ENCODE data around the gene WDR70. TPM values are rescaled to one million over a fixed set of nuclear protein-coding genes. Genes with fewer than 3 reads are reported as not detected.

WDR70 gene
- total and polyA plus RNA-seq, 3 donors from 2014 or later = 25.3 to 27.6 (median 25.5) TPM

DNA sequence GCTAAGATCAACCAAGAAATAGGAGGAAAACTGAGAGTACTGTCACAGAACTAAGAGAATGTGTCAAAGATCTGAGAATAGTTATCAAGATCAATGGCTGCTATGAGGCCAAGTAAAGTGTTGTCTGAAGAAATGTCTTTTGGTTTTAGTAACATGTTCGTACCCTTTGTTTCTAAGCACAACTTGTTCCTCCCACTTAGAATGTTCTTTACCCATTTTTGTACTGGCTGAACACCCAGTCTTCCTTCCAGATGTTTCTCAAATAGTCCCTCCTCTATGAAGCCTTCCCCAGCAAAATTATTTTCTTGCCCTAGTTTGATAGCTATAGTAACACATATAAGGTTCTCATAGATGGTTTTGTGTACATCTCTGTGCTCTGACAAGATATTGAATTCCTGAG, 191.5 kb downstream of the WDR70 start:
- no peaks in the 10 kb centered on the region for H3K4me1 ChIP-seq
- H3K4me3 ChIP-seq = no peak overlapping the region
- TF ChIP-seq, protein P1, sequence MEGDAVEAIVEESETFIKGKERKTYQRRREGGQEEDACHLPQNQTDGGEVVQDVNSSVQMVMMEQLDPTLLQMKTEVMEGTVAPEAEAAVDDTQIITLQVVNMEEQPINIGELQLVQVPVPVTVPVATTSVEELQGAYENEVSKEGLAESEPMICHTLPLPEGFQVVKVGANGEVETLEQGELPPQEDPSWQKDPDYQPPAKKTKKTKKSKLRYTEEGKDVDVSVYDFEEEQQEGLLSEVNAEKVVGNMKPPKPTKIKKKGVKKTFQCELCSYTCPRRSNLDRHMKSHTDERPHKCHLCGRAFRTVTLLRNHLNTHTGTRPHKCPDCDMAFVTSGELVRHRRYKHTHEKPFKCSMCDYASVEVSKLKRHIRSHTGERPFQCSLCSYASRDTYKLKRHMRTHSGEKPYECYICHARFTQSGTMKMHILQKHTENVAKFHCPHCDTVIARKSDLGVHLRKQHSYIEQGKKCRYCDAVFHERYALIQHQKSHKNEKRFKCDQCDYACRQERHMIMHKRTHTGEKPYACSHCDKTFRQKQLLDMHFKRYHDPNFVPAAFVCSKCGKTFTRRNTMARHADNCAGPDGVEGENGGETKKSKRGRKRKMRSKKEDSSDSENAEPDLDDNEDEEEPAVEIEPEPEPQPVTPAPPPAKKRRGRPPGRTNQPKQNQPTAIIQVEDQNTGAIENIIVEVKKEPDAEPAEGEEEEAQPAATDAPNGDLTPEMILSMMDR (IDR thresholded peaks at IDR 0.05) = no peak
- no peak for TF ChIP-seq POLR2A (IDR thresholded peaks at IDR 0.05)
- H3K27me3 ChIP-seq = no peaks in the 10 kb centered on the region
- WGBS, 2 donors = 45 to 47% methylated on average over 1 of the region's 1 CpG
- no peaks in the 10 kb centered on the region for H3K36me3 ChIP-seq (ENCODE audit: low read depth, missing control alignments)
- H3K27ac ChIP-seq = no peak overlapping the region
- no peaks in the 10 kb centered on the region for H3K9me3 ChIP-seq
- DNase-seq = no peak
- intact Hi-C loops (cut with DNase I; ENCODE audit: low total_unique reads) = no loop called here

DNA sequence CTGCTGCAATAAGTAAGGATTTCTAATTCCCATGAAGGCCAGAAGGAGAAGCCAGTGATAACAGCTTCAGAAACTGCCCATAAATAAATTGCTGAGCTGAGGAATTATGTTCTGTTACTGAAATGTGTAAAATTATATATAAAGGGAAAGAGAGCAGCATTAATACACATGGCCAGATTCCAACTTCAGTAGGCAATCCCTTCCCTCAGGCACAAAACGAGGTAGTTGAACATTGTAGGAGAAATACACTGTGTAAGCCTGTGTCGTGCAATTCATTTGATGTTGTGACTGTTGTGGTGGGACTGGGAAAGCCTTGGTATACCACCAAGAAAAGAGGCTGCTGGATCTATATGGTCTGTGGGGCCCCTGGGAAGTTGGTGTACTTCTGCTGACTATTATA, 192.9 kb downstream of the WDR70 start:
- no peak overlapping the region for H3K27ac ChIP-seq
- 86 to 87% methylated on average over 2 of the region's 2 CpGs for whole genome bisulfite sequencing, 2 donors
- intact Hi-C loops (cut with DNase I; ENCODE audit: low total_unique reads) = no loop called here
- H3K4me3 ChIP-seq = no peak overlapping the region
- TF ChIP-seq, protein P1 (IDR thresholded peaks at IDR 0.05) = no peak
- no peak for TF ChIP-seq POLR2A (IDR thresholded peaks at IDR 0.05)
- no peak for DNase-seq
- H3K9me3 ChIP-seq = no peaks in the 10 kb centered on the region
- no peaks in the 10 kb centered on the region for H3K4me1 ChIP-seq
- H3K36me3 ChIP-seq (ENCODE audit: low read depth, missing control alignments) = no peaks in the 10 kb centered on the region
- no peaks in the 10 kb centered on the region for H3K27me3 ChIP-seq

DNA sequence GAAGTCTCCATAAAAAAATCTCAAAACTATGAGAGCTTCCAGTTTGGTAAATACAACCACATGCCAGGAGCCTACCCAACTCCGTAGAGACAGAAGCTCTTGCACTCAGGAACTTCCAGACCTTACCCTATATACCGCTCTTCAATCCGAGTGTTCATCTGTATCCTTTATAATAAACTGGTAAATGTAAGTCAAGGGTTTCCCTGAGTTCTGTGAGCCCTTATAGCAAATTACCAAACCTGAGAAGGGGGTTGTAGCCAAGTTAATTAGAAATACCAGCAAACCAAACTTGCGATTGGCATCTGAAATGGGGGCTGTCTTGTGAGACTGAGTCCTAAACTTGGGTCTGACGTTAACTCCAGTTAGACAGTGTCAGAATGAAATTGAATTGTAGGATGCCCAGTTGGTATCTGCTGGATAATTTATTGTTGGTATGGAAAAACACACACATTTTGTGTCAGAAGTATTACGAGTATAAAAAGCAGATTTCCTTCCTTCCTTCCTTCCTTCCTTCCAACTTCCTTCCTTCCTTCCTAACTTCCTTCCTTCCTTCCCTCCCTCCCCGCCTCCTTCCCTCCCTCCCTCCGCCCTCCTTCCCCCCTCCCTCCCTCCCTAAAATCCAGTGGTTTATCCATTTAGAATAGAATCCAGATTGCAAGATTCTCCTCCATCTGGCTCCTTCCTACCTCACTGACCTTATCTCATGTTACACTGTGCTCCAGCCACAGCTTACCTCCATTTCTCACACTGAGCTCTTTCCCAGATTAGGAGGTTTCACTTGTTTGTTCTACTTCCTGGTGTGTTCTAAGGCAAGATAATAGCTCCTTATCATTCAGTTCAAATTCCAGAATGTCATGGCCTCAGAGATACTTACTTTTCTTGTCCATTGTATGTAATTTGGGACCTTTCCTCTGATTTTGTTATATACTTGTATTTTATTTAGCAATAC, 196.7 kb downstream of the WDR70 start:
- intact Hi-C loops (cut with DNase I; ENCODE audit: low total_unique reads) = no loop called here

DNA sequence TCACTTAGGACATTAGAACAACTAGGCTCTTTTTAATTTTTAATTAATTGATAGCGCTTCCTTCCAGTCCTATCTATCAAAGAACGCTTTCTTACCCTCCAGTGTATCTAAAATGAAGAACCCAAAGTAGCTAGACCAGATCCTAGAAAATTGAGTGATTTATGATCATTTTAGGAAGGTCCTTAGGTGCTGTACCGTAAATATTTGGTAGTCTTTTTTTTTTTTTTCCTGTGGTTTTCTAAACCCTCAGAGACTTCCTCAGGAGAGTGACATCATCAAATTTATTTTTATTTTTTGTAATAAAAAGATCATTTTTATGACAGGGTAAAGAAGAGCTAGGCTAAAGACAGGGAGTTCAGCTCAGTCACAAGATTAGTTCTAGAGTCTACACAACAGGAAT, 197.4 kb downstream of the WDR70 start:
- H3K36me3 ChIP-seq (ENCODE audit: low read depth, missing control alignments) = no peaks in the 10 kb centered on the region
- DNase-seq = no peak
- TF ChIP-seq POLR2A (IDR thresholded peaks at IDR 0.05) = no peak
- TF ChIP-seq, protein P1 (IDR thresholded peaks at IDR 0.05) = no peak
- no peak overlapping the region for H3K27ac ChIP-seq
- 81 to 88% methylated on average over 3 of the region's 3 CpGs for WGBS, 2 donors
- H3K27me3 ChIP-seq = no peaks in the 10 kb centered on the region
- H3K4me3 ChIP-seq = no peak overlapping the region
- intact Hi-C loops (cut with DNase I; ENCODE audit: low total_unique reads) = no loop called here
- no peaks in the 10 kb centered on the region for H3K9me3 ChIP-seq
- no peaks in the 10 kb centered on the region for H3K4me1 ChIP-seq

More for the DNA sequence above, 196.7 kb downstream of the WDR70 start:
- no peak for DNase-seq
- 89 to 92% methylated on average over 8 of the region's 8 CpGs for WGBS, 2 donors
- Histone ChIP-seq H3K27me3 (no peaks in the 10 kb centered on the region), H3K27ac (no peak overlapping the region), H3K4me3 (no peak overlapping the region), H3K9me3 (no peaks in the 10 kb centered on the region), H3K4me1 (no peaks in the 10 kb centered on the region), H3K36me3 (ENCODE audit: low read depth, missing control alignments) (no peaks in the 10 kb centered on the region)
- TF ChIP-seq, protein P1 (IDR thresholded peaks at IDR 0.05) = no peak
- TF ChIP-seq POLR2A (IDR thresholded peaks at IDR 0.05) = no peak
